ENCODE measurements around the gene HAS3. TPM values are rescaled to one million over a fixed set of nuclear protein-coding genes. Genes with fewer than 3 reads are reported as not detected.
"Not testable (repeated sequence)": the region's sequence is repeated elsewhere in the genome, so short reads cannot be mapped to it uniquely, and the experiment has no call there.

Gene HAS3
- 0.75 and 0.82 TPM in 2 replicates for total RNA-seq

DNA sequence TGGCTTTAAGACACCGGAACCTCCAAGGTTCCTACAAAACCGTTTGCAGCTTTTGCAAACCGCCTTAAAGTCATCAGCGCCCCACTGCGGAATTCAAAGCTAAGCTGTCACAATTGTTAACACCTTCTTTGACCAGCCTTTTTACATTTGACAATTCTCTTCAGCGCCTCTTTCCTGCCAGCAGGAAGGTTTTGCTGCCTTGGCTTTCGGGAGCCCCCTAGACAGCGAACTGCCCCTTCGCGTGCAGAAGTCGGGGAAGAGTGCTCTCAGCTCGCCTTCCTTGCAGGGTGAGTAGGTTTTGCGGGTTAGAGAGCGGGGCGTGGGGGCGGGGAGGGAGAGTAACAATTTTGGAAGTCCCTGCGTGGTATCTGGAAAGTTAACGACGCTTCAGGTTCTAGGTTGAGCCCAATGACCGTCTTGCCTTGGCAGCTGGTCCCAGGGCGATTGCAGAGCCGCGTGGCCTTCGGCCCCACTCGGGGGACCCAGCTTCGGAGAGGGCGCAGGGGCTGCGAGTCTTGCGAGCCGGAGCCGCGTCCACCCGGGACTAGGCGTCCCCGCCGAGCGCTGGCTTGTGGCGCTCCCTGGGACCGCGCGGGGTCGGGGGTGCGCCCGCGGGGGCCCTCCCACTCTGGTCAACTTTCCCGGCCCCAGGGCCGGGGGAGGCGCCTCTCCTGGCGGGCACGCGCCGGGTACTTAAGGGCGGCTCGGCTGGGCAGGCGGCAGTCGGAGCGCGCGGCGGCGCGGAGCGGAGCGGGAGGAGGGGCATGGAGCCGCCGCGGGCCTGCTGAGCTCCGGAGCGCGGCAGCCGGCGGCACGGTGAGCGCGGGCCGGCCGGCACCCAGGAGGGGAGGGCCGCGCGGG is at the start of gene HAS3:
HAS3 (plus strand) TSS at position 153 of the 861 bp plus-strand sequence. CDS start 3,743 bp downstream, outside the sequence.
- H3K27me3 ChIP-seq (ENCODE audit: control insufficient read depth, insufficient read depth, low read length): no peaks in the 10 kb centered on the region
- H3K4me3 ChIP-seq (ENCODE audit: low read depth, low read length): peak within 1 kb of the TSS; percentile 69
- no peaks in the 10 kb centered on the region for H3K36me3 ChIP-seq (ENCODE audit: control insufficient read depth, insufficient read depth, low read length)
- peak; percentile 48 for DNase-seq (ENCODE audit: low read depth)
- TF ChIP-seq, protein P1, sequence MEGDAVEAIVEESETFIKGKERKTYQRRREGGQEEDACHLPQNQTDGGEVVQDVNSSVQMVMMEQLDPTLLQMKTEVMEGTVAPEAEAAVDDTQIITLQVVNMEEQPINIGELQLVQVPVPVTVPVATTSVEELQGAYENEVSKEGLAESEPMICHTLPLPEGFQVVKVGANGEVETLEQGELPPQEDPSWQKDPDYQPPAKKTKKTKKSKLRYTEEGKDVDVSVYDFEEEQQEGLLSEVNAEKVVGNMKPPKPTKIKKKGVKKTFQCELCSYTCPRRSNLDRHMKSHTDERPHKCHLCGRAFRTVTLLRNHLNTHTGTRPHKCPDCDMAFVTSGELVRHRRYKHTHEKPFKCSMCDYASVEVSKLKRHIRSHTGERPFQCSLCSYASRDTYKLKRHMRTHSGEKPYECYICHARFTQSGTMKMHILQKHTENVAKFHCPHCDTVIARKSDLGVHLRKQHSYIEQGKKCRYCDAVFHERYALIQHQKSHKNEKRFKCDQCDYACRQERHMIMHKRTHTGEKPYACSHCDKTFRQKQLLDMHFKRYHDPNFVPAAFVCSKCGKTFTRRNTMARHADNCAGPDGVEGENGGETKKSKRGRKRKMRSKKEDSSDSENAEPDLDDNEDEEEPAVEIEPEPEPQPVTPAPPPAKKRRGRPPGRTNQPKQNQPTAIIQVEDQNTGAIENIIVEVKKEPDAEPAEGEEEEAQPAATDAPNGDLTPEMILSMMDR (IDR thresholded peaks at IDR 0.05; ENCODE audit: insufficient read depth, low read length, poor library complexity, severe bottlenecking): peak; percentile 56

- TF ChIP-seq, protein P1 (IDR thresholded peaks at IDR 0.05; ENCODE audit: insufficient read depth, low read length, poor library complexity, severe bottlenecking): no peak
- no peaks in the 10 kb centered on the region for H3K36me3 ChIP-seq (ENCODE audit: control insufficient read depth, insufficient read depth, low read length)
- H3K27me3 ChIP-seq (ENCODE audit: control insufficient read depth, insufficient read depth, low read length): no peaks in the 10 kb centered on the region
- no peak overlapping the region for H3K4me3 ChIP-seq (ENCODE audit: low read depth, low read length)
- no peak for DNase-seq (ENCODE audit: low read depth)
These were observed 49.5 kb upstream of the HAS3 start for GRCh38 chr16:69055980-69056379.

GRCh38 chr16:69056421-69056820 is 49.0 kb upstream of the HAS3 start:
- Histone ChIP-seq H3K4me3 (ENCODE audit: low read depth, low read length) (no peak overlapping the region), H3K36me3 (ENCODE audit: control insufficient read depth, insufficient read depth, low read length) (no peaks in the 10 kb centered on the region), H3K27me3 (ENCODE audit: control insufficient read depth, insufficient read depth, low read length) (no peaks in the 10 kb centered on the region)
- TF ChIP-seq, protein P1 (IDR thresholded peaks at IDR 0.05; ENCODE audit: insufficient read depth, low read length, poor library complexity, severe bottlenecking): no peak
- DNase-seq (ENCODE audit: low read depth): no peak

DNA sequence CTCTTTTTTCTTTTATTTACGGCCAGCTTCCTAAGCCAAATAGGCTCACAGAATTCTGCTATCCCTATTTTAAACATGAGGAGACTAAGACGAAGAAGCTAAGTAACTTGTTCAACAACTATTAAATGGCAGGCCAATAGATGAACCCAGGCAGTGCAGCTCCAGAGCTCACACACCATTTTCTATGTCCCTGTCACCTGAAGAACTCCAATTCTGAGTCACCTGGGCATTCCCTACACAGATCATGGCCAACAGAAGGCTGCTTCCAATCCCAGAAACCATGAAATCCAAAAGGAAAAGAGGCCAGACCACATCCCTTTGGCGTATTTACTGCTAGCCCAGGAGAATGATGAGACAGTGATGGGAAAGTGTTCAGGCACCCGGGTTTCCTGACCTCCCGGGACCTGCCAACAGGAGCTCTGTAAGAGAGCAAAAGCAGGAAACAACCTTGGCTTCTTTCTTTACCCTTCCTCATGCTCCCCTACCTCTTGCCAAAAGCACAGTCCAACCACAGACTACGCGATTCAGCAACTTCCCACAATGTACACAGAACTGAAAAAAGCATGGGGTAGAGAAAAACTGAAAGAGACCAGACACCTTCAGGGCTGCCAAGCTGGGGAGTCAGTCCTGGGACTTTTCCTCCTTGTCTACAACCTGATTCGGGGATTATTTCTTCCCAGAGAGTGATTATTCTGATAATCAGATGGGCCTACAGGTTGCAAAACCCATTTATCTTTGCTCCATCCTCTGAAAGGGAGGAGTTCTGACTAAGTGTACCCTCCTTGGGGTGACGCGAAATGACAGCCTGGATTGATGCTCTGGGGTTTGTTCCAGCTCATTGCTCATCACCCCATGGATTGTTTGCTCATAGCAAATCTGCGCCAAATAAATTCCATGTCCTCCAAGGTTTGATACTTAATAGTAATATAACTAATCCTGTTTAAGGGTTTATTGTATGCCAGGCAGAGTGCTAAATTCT is 47.8 kb upstream of the HAS3 start:
- H3K4me3 ChIP-seq (ENCODE audit: low read depth, low read length): no peak overlapping the region
- TF ChIP-seq, protein P1 (IDR thresholded peaks at IDR 0.05; ENCODE audit: insufficient read depth, low read length, poor library complexity, severe bottlenecking): no peak
- H3K27me3 ChIP-seq (ENCODE audit: control insufficient read depth, insufficient read depth, low read length): no peaks in the 10 kb centered on the region
- no peaks in the 10 kb centered on the region for H3K36me3 ChIP-seq (ENCODE audit: control insufficient read depth, insufficient read depth, low read length)
- no peak for DNase-seq (ENCODE audit: low read depth)

DNA sequence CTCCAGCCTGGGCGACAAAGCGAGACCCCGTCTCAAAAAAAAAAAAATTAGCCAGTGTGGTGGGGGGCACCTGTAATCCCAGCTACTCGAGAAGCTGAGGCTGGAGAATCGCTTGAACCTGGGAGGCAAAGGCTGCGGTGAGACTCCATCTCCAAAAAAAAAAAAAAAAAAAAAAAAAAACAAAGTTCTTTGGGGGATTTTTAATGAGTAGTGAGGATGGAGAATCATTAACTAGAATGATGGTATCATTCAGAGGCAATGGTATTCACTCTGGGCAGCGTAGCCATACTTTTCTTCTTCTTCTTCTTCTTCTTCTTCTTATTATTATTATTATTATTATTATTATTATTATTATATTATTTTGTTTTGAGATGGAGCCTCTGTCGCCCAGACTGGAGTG is 42.0 kb upstream of the HAS3 start:
- not testable (repeated sequence) for H3K27me3 ChIP-seq (ENCODE audit: control insufficient read depth, insufficient read depth, low read length); DNase-seq (ENCODE audit: low read depth); H3K4me3 ChIP-seq (ENCODE audit: low read depth, low read length); H3K36me3 ChIP-seq (ENCODE audit: control insufficient read depth, insufficient read depth, low read length)

Data from kidney epithelial cell (primary cell).